Endothelial cell of umbilical vein (primary cell): Measurements from ENCODE around the gene CDYL. TPM values are rescaled to one million over a fixed set of nuclear protein-coding genes. Genes with fewer than 3 reads are reported as not detected.

Experiments used
- BruUV-seq: library from RNA; stranded (reverse); fragments of 400-500 nt; replicated peaks from 2 replicates; lab custom pipeline; 2021; lab: Mats Ljungman, UMichigan
- CTCF ChIA-PET: fragments of 300-600, 350-600 bp; sonication (Branson Sonifier 250); formaldehyde crosslinking; loops from one replicate; lab custom pipeline; 2021; ENCODE audit warnings: antibody characterized with exemption, inconsistent platforms; lab: Charles Lee
- POLR2A ChIA-PET: fragments of 300-600, 350-600 bp; sonication (Branson Sonifier 250); formaldehyde crosslinking; loops from one replicate; lab custom pipeline; 2021; ENCODE audit warnings: antibody characterized with exemption, inconsistent platforms; lab: Charles Lee
- DNase-seq: peaks from one replicate; pipeline ENCODE4 v3.0.0-alpha.2; 2011; ENCODE audit warnings: low read depth, low spot score
- FAIRE-seq: peaks from 2 replicates; lab custom pipeline; 2011; peaks lifted over from hg19 to GRCh38; lab: Jason Lieb, UNC
- H2AFZ ChIP-seq: 2 replicates; pipeline ENCODE4 v1.6.0; 2012; ENCODE audit warnings: low read depth, low read length, control low read depth, inconsistent platforms
- H3K27ac ChIP-seq: 2 replicates; pipeline ENCODE4 v1.5.1; 2011; ENCODE audit warnings: low read depth, mild to moderate bottlenecking, control low read depth, low read length, moderate library complexity; ENCODE audit not compliant: insufficient read depth
- H3K27me3 ChIP-seq, 2 experiments: 2 replicates each; pipeline versions ENCODE4 v1.6.0 to v1.6.1; 2011; ENCODE audit warnings: low read length in 2 of 2, mixed read lengths in 1 of 2; ENCODE audit not compliant: control insufficient read depth in 2 of 2, insufficient read depth in 2 of 2
- H3K36me3 ChIP-seq, 2 experiments: 2 replicates in 1 of 2; 3 replicates in 1 of 2; pipeline ENCODE4 v1.5.1; 2011; ENCODE audit warnings: low read length in 2 of 2, mild to moderate bottlenecking in 1 of 2, moderate library complexity in 1 of 2; ENCODE audit not compliant: control insufficient read depth in 2 of 2, insufficient read depth in 2 of 2; ENCODE audit errors: extremely low read depth in 1 of 2
- H3K4me1 ChIP-seq: 3 replicates; pipeline ENCODE4 v1.5.1; 2011; ENCODE audit warnings: mild to moderate bottlenecking, low read length; ENCODE audit not compliant: control insufficient read depth, insufficient read depth; ENCODE audit errors: extremely low read depth
- H3K4me2 ChIP-seq: 2 replicates; pipeline ENCODE4 v1.6.1; 2011; ENCODE audit warnings: low read length, control low read depth, mixed read lengths; ENCODE audit not compliant: insufficient read depth
- H3K4me3 ChIP-seq, 3 experiments: fragments of 200-600 bp in 1 of 3; sonication (generic), shearing (Covaris generic) in 1 of 3; replicated peaks in 1 of 3; 2 replicates each; pipeline ENCODE4 v1.5.1; 2011 to 2016; ENCODE audit warnings: control low read depth in 3 of 3, low read length in 3 of 3, mild to moderate bottlenecking in 2 of 3, inconsistent platforms in 1 of 3, low read depth in 1 of 3, moderate library complexity in 1 of 3; ENCODE audit not compliant: insufficient read depth in 1 of 3
- H3K79me2 ChIP-seq: 2 replicates; pipeline ENCODE4 v1.6.0; 2012; ENCODE audit warnings: low read length, inconsistent platforms; ENCODE audit not compliant: control insufficient read depth, insufficient read depth
- H3K9ac ChIP-seq: replicated peaks from 2 replicates; pipeline ENCODE3; 2011; ENCODE audit warnings: low read length, control low read depth; ENCODE audit not compliant: insufficient read depth; ENCODE audit errors: extremely low read depth
- H3K9me1 ChIP-seq: replicated peaks from 3 replicates; pipeline ENCODE4 v1.6.0; 2011; ENCODE audit warnings: mild to moderate bottlenecking, low read length; ENCODE audit not compliant: control insufficient read depth, insufficient read depth; ENCODE audit errors: extremely low read depth
- H3K9me3 ChIP-seq: replicated peaks from 2 replicates; pipeline ENCODE4 v1.5.1; 2012; ENCODE audit warnings: low read length, inconsistent platforms; ENCODE audit not compliant: control insufficient read depth, insufficient read depth
- H4K20me1 ChIP-seq: replicated peaks from 2 replicates; pipeline ENCODE3; 2011; ENCODE audit warnings: mild to moderate bottlenecking, low read length; ENCODE audit not compliant: control insufficient read depth, insufficient read depth; ENCODE audit errors: extremely low read depth
- CTCF ChIP-seq, 2 donors: IDR thresholded peaks; 1 replicate in 1 of 2; 2 replicates in 1 of 2; pipeline ENCODE4 v1.5.1; 2011; ENCODE audit warnings: low read length in 2 of 2, mild to moderate bottlenecking in 2 of 2, moderate library complexity in 2 of 2, control low read depth in 1 of 2, inconsistent platforms in 1 of 2, low read depth in 1 of 2; ENCODE audit not compliant: insufficient read depth in 1 of 2; ENCODE audit errors: extremely low read depth in 1 of 2
- EZH2 ChIP-seq: IDR thresholded peaks from 2 replicates; pipeline ENCODE4 v1.6.1; 2012; ENCODE audit warnings: borderline replicate concordance, low read depth, mild to moderate bottlenecking, moderate library complexity, low read length, inconsistent platforms; ENCODE audit not compliant: severe bottlenecking
- FOS ChIP-seq: IDR thresholded peaks from 2 replicates; pipeline ENCODE4 v1.6.1; 2011; ENCODE audit warnings: mild to moderate bottlenecking, low read length, moderate library complexity, borderline replicate concordance; ENCODE audit not compliant: insufficient read depth
- GATA2 ChIP-seq: IDR thresholded peaks from 2 replicates; pipeline ENCODE4 v1.7.0; 2011; ENCODE audit warnings: low read depth, mild to moderate bottlenecking, moderate library complexity, mixed read lengths, low read length; ENCODE audit not compliant: insufficient read length, insufficient read depth
- JUN ChIP-seq: IDR thresholded peaks from 2 replicates; pipeline ENCODE4 v1.6.1; 2011; ENCODE audit warnings: borderline replicate concordance, low read depth; ENCODE audit not compliant: insufficient read length, insufficient read depth
- MAX ChIP-seq: IDR thresholded peaks from 2 replicates; pipeline ENCODE4 v1.6.1; 2011; ENCODE audit not compliant: insufficient read depth, insufficient read length
- MYC ChIP-seq: IDR thresholded peaks from one replicate; pipeline ENCODE4 v1.6.1; 2011; ENCODE audit warnings: mild to moderate bottlenecking, low read depth, low read length
- POLR2A ChIP-seq: IDR thresholded peaks from 2 replicates; pipeline ENCODE4 v1.6.1; 2012; ENCODE audit warnings: low read depth, mild to moderate bottlenecking, control low read depth, low read length
- POLR2AphosphoS5 ChIP-seq: IDR thresholded peaks from 2 replicates; pipeline ENCODE4 v1.6.1; 2012; ENCODE audit warnings: low read depth, mild to moderate bottlenecking, control low read depth, low read length, moderate library complexity; ENCODE audit not compliant: insufficient read depth
- dilution Hi-C: fragments of 300-500 bp; cut with MboI; formaldehyde crosslinking; loops from one replicate; pipeline ENCODE4 v1.15.0; 2019; ENCODE audit warnings: low sequenced_read_pairs; ENCODE audit not compliant: extremely low pct_ligation_motif_present
- intact Hi-C: fragments of 100-400 bp; cut with micrococcal nuclease; formaldehyde crosslinking; loops from one replicate; pipeline ENCODE4 v1.10.0; 2022
- polyA plus RNA-seq, 4 experiments: library from polyadenylated mRNA; depleted of rRNA in 3 of 4; stranded (reverse) in 3 of 4; unstranded in 1 of 4; fragments of >200 nt; gene quantifications; 2 replicates each; pipeline versions ENCODE4 v1.2.1 to v1.2.3, GENCODE V29; 2011 to 2012; ENCODE audit warnings: missing spikeins in 1 of 4
- total RNA-seq: library from RNA; stranded (reverse); gene quantifications from 2 replicates; pipeline ENCODE4 v1.2.3, GENCODE V29; 2021

The CDYL gene
- total and polyA plus RNA-seq, 2 donors (not counting 3 experiments of a cell fraction or from before 2014, with no cell fraction given), result 10.2 to 35.6 TPM

GRCh38 chr6:4964675-4965561 lies 188.7 kb downstream of the CDYL start:
- POLR2A ChIA-PET, result no interaction called here
- CTCF ChIA-PET, result no interaction called here

More at GRCh38 chr6:4964675-4965561, 188.7 kb downstream of the CDYL start:
- Histone ChIP-seq H2AFZ (no peak overlapping the region), H3K4me1 (no peaks in the 10 kb centered on the region), H3K4me2 (no peak overlapping the region), H3K9me3 (no peaks in the 10 kb centered on the region), H3K9me1 (no peaks in the 10 kb centered on the region), H3K79me2 (no peaks in the 10 kb centered on the region), H3K36me3 (no peaks in the 10 kb centered on the region), H4K20me1 (no peaks in the 10 kb centered on the region), H3K27me3 (peaks cover 0 to 5% of the 10 kb centered on the region in 2 experiments), H3K27ac (no peak overlapping the region), H3K9ac (no peak overlapping the region), H3K4me3 (no peak overlapping the region)
- no peak for FAIRE-seq
- intact Hi-C loops, result no loop called here
- BruUV-seq, result no TSS peak
- dilution Hi-C loops, result no loop called here
- TF ChIP-seq MAX (no peak), JUN (no peak), EZH2 (no peak), CTCF (IDR thresholded peaks at IDR 0.05; ENCODE audit: extremely low read depth in 1 of 2, insufficient read depth in 1 of 2, low read depth in 1 of 2, low read length in 2 of 2) (no peak), MYC (no peak), POLR2A (no peak), FOS (no peak), GATA2 (no peak), POLR2AphosphoS5 (no peak)
- no peak for DNase-seq
